ENCODE results near the gene CAMK1D.
A peak's percentile ranks its signal among the peaks of the same experiment; 100 is the strongest.

The CAMK1D gene

DNA sequence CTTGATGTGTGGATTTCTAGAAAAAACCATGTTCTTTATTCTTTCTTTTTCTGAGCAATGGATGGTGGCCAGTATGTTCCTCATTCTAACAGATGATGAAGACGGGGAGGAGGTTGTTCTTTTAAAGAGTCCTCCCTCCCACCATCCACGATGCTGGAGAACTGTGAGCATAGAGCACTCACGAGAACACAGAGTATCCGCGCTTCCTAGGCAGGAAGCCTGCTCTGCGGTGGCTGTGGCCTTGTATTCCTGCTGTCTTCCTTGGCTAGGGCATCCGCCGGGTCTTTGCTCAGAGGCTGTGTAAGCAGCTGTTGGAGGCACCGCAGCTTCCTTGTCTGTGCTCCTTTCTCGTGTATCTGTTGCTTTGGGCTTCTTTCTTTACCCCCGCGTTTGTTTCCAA is 437.9 kb downstream of the CAMK1D start:
- in situ Hi-C loops (cut with HindIII; ENCODE audit: low pct_ligation_motif_present, low pct_unique_long_range_greater_than_20kb, low sequenced_read_pairs) = no loop called here
- DNase-seq = no peak

DNA sequence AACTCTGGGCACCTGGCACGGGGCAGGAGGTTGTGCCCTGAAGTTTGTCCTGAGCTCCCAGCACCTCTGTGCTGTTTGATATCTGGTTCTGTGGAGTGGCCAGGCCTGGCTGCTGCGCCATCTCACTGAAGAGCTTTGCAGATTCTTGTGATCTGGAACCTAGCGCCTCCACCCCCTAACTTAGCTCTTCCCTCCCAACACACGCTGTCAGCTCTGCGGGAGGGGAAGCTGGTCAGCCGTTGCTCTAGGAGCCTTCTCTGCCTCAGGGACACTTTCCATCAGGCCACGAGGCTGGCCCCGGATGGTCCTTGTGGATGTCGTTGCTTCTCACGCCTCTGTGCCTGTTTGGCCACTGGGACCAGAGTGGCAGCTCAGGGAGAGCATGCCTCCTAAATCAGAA is 438.9 kb downstream of the CAMK1D start:
- in situ Hi-C loops (cut with HindIII; ENCODE audit: low pct_ligation_motif_present, low pct_unique_long_range_greater_than_20kb, low sequenced_read_pairs) = no loop called here
- no peak for DNase-seq

DNA sequence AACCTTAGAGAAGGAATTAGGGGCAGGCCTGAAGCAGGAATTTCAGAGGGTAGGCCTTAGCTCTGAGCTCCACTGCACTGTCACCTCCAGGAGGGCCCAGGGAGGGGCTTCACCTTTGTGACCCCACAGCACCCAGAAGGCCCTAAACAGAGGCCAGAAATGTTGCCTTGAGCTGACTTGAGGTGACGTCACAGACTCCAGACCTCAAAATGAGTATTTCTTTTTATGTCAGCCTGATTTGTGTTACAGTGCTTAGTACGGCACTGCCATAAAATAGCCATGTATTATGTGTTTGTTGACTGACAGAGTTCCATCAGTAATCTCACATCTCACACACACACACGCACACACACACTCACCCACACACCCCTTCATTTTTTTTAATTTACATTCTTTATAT is 440.9 kb downstream of the CAMK1D start:
- no peak for DNase-seq
- in situ Hi-C loops (cut with HindIII; ENCODE audit: low pct_ligation_motif_present, low pct_unique_long_range_greater_than_20kb, low sequenced_read_pairs) = no loop called here

DNA sequence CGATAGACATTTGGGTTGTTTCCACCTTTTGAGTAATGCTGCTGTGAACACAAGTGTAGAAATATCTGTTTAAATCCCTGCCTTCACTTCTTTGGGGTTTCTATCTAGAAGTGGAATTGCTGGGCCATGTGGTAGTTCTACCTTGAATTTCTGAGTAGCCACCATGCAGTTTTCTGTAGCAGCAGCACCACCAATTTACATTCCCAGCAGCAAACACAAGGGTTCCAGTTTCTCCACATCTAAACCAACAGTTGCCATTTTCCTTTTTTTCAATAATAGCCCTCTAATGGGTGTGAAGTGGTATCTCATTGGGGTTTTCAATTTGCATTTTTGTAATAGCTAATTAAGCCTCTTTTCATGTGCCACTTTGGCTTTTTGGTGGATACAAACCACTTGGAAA is 442.4 kb downstream of the CAMK1D start:
- in situ Hi-C loops (cut with HindIII; ENCODE audit: low pct_ligation_motif_present, low pct_unique_long_range_greater_than_20kb, low sequenced_read_pairs) = no loop called here
- no peak for DNase-seq

DNA sequence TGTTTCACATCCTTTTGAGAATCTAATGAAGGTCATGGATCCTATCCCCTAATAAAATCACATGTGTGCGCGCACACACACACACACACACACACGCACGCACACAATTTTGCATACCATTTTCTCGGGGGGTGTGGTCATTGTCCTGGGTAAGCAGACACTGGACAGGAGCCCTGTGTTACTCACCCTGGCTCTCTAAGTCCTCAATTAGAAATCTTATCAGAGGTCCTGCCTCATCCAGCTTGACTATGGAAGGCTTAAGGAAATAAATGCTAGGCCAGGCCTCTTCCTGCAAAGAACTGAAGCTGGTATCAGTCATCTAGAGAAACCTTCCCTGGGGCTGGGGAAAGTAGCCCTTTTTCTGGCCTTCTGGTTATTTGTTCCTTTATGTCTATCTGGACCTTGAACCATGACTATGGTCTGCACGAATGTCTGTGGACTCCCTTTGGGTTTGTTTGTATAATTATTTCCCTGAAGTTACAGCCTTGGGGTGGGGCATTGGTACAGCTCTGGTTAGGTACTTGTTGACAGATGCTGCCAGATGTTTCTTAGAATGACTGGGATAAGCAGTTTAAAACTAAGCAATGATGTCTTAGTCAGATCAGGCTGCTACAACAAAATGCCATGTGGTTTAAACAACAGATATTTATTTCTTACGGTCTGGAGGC is 443.7 kb downstream of the CAMK1D start:
- in situ Hi-C loops (cut with HindIII; ENCODE audit: low pct_ligation_motif_present, low pct_unique_long_range_greater_than_20kb, low sequenced_read_pairs) = no loop called here
- DNase-seq = no peak

DNA sequence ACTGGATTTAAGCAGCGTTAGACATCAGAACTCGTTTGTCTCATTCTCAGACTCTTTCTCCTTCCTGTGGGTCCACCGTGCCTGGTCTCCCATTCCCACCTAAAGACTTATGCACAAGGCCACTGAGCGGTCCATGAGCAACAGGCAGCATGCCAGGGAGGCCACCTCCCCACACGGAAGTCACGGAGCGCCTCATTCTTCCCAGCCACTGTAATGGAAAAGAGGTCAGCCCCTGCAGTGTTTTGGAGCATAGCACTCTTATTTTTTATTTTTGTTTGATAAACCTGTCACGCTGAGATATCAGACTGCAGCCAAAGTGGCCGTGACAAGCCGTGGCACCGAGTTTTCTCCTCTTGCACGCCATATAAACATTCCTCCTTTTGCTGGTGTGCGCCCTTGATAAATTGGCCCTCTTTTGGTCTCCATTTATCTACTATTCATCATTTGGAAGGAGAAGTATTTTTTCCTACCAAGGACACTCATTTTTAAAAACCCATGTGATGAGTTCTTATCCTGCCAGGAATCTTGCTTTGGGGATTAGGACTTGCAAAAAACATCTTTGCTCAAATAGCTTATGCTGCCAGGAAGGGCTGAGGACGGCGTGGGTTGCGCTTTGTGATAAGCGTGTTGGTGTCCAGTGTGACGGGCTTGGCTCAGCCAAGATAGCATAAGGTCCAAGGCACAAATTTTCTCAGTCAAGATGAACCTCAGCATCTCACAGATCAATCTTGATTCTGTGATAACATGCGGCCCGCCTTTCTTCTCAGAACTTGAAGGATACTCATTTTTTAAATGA is 446.2 kb downstream of the CAMK1D start:
- DNase-seq = no peak
- in situ Hi-C loops (cut with HindIII; ENCODE audit: low pct_ligation_motif_present, low pct_unique_long_range_greater_than_20kb, low sequenced_read_pairs) = no loop called here

DNA sequence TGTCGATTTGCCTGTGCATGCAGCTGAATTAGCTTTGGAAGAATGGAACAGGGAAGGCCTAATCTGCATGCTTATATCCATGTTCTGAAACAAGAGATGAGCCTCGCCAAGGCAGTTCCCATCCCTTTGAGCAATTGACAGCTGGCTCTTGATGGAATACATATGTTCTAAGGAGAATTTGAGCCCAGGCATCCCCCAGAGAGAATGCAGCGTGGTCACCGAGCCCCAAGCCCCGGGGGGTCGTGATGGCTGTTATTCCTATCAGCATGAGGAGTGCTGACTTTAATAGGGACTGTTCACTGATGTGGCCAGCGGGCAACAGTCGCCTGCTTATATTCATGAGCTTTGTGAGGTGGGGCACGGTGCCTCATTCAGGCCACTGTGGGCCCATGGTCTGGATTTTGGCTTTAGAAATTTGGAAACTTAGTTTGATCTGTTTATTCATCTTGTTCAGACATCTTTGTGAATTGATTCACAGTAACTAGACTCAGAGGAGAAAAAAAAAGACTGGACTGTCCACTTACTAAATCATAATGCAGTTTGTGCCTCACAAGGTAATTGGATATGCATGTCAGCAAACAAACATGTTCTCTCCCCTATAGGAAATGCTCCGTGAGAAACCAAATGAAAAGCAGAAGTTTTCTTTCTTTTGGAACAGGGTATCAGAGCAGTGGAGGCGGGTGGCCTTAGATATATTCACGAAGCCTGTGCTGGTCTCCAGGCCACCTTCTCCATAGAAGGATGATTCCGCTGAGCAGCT is 447.2 kb downstream of the CAMK1D start:
- in situ Hi-C loops (cut with HindIII; ENCODE audit: low pct_ligation_motif_present, low pct_unique_long_range_greater_than_20kb, low sequenced_read_pairs) = no loop called here
- no peak for DNase-seq

DNA sequence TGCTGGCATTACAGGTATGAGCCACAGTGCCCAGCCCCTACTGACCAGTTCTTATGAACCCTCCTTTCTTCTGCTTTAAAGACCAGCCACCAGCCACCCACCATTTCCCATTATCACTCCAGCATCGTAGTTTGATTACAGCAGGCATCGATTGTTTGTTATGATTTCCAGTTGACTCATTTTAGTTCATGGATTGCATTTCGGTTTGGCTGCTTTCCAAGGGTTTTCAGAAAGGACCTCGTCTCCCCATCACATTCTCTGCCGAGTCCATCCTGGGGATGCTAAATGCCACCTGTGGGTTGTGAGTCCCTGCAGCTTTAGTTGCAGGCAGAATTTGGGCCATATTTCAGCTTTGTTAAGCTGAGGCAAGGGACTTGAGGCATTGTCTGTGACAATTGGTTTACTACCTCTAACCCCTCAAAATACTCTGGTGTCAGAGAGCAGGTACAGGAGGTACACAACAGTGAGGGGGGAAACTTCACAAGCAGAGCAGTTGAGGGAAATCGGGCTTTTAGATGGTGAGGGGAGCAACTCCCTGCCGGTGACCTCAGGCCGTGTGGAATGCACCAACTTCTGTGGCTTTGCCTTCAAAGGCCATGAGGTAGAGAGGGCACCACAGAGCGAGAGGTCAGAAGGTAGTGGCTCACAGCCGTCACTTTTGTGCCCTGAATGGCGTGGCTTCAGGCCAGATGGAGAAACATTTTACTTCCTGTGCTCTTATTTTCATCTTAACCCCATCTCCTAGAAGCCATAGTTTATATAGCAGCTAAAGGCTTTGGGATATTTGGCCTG is 448.3 kb downstream of the CAMK1D start:
- in situ Hi-C loops (cut with HindIII; ENCODE audit: low pct_ligation_motif_present, low pct_unique_long_range_greater_than_20kb, low sequenced_read_pairs) = no loop called here
- DNase-seq = no peak

DNA sequence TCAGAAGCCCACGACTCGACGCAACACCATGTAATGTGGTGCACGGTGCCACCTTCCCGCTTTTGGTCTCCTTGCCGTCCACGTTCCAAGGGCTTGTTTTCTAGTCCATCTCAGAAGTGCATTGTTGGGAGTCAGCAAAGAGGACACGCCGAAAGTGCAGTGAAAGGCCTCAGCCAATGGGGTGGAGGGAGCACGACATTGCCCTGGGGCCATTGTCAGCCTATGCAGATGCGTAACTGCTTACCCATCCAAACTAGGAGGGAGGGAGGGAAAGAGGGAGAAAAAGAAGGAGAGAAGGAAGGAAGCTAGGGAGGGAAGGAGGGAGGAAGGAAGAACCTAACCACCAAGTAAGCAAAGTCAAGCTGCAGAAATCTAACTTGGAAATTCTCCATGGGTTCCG is 449.8 kb downstream of the CAMK1D start:
- no peak for DNase-seq
- in situ Hi-C loops (cut with HindIII; ENCODE audit: low pct_ligation_motif_present, low pct_unique_long_range_greater_than_20kb, low sequenced_read_pairs) = no loop called here

DNA sequence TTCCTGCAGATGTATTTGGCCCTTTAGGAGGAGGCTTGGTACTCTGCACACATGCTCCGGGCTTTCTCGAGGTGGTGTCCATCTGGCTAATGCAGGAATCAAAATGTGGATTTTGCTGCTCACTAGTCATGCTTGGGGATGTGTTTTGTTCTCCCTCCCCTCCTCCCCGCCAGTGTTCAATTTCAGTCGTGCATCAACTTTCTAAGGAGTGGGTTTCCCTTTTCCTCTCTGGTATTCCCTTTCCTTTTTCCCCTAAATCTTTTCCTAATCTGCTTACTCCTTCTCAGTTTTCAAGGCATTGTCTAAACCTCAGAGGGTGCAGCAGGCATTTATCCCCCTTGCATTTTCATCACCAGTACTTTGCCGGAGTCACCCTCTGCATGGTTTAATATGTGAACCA is 450.4 kb downstream of the CAMK1D start:
- in situ Hi-C loops (cut with HindIII; ENCODE audit: low pct_ligation_motif_present, low pct_unique_long_range_greater_than_20kb, low sequenced_read_pairs) = no loop called here
- no peak for DNase-seq

DNA sequence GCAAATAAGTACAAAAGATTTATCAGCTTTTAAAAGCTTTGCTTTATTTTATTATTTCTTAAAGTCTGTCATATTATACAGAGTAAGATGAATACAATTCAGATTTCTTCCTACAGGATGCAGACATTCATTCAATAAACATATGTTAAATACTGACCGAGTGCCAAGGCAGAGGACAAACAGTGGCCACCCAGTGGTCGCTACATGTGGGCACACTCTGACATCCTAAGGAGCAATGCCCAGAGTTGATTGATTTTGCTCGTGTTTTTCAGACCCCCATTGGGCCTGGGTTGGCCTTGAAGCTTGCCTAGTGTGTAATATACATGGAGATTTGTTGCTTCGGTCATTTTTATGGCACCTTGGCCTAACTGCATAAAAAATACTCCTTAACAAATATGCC is 451.0 kb downstream of the CAMK1D start:
- in situ Hi-C loops (cut with HindIII; ENCODE audit: low pct_ligation_motif_present, low pct_unique_long_range_greater_than_20kb, low sequenced_read_pairs) = no loop called here

DNA sequence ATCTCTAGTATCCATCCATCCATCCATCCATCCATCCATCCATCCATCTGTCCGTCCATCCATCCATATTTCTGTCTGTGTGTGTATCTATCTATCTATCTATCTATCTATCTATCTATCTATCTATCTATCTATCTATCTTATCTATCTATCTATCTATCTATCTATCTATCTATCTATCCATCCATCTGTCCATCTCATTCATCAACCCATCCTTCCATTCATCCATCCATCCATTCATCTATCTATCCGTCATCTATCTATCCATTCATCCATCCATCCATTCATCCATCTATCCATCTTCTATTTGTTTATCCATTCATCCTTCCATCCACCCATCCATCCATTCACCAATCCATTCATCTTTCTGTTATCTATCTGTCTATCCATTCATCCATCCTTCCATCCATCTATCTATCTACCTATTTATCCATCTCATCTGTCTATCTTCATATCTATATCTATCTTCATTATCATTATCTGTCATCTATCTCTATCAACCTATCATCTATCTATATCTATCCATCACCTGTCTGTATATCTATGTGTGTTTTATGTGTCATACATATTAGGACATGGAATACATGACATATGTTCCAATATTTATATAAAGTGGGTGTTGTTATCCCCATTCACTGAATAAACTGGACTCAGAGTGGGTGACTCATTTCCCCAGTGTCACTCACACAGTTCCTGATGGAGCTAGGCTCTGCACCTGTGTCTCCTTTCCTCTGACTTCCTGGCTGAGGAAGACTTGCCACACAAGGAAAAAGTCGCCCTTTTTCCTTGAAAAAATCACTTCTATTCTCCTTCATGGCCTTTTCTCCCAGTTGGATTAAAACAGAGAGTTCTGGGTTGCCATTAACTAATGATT is 452.1 kb downstream of the CAMK1D start:
- DNase-seq = no peak
- in situ Hi-C loops (cut with HindIII; ENCODE audit: low pct_ligation_motif_present, low pct_unique_long_range_greater_than_20kb, low sequenced_read_pairs) = no loop called here

More for the DNA sequence above, 451.0 kb downstream of the CAMK1D start:
- DNase-seq = peak; percentile 5

DNA sequence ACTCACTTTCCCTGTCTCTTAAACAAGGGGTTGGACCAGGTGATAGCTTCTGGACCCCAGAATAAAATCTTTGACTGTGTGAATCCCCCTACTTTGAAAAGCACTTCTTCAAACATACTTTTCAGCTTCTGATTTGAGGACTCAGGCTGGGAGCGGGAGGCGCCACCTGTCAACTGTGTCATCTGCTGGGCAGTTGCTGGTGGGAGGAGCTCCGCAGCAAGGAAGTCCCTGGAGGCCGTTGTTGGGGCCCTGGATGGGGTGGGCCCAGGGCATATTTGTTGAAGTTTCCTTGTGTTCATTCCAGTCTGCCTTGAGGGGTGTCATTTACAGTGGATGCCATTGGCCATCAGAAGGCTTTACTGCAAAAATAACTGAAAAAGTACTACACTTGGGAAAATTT is 454.4 kb downstream of the CAMK1D start:
- no peak for DNase-seq

DNA sequence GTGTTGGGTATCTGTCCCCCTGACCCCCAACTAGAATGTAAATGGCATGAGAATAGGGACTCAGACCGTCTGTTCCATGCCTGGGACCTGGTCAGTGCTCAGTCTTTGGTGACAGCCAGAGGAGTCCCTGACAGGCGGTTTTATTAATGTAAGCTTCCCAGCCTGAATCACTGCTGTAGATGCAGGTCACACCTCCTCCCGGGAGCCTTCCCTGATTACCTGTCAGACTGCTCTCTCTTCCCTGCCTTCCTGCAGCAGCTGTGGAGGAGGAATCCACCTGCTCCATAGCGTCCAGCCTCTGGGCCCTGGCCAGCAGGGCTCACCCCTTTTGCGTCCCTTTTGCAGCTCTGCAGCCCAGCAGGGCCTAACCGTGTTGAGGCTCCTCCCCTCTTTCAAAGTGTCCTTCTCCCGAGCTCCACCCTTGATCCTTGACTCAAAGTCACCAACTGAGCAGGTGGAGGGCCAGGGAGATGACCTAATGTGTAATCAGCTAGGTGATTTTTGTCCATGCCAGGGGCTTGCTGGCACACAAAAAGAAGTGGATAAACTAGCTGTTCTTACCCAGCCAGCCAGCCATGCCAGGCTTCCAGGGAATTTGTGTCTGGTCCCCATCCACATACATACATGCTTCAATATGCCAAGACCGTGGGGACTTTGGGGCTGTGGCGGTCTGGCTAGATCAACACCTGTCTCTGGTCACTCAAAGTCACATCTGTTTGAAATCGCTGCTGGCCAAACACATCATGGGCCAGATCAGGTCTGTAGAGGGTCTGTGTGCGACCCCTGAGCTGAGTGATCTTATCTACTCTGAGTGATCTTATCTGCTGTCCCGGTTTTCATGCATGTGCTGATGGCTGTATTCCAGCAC is 457.1 kb downstream of the CAMK1D start:
- DNase-seq = no peak
- in situ Hi-C loops (cut with HindIII; ENCODE audit: low pct_ligation_motif_present, low pct_unique_long_range_greater_than_20kb, low sequenced_read_pairs) = no loop called here

More for the DNA sequence above, 454.4 kb downstream of the CAMK1D start:
- in situ Hi-C loops (cut with HindIII; ENCODE audit: low pct_ligation_motif_present, low pct_unique_long_range_greater_than_20kb, low sequenced_read_pairs) = no loop called here

DNA sequence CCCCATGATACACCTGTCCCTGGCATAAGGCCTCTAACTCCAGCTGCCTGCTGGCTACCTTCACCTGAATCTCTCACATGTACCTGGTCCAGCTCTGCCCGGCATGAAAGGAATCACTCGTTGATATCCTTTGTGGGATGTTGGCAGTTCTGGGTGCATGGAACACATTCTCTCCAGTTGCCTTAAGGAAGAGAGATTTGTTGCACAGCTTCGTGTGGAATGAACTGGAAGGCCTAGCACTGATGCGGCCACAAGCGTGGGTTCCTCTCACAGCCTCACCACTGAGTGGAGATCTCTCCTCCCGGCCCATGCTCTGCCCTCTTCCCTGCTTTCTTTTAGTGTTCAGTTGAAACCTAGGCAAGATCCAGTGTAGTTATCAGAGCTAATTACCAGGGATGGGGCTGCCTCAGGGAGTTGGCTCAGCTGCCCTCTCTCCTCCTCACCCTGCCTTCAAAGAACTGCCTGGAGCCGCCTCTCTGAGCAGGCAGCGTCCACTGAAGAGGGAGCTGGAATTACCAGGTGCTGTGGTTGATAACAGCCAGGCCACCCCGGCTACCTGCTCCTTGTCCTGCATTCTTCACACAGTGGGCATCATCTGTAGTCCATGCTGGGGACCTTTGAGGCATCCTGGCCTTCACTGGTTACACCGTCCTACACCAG is 457.9 kb downstream of the CAMK1D start:
- in situ Hi-C loops (cut with HindIII; ENCODE audit: low pct_ligation_motif_present, low pct_unique_long_range_greater_than_20kb, low sequenced_read_pairs) = no loop called here
- DNase-seq = no peak

DNA sequence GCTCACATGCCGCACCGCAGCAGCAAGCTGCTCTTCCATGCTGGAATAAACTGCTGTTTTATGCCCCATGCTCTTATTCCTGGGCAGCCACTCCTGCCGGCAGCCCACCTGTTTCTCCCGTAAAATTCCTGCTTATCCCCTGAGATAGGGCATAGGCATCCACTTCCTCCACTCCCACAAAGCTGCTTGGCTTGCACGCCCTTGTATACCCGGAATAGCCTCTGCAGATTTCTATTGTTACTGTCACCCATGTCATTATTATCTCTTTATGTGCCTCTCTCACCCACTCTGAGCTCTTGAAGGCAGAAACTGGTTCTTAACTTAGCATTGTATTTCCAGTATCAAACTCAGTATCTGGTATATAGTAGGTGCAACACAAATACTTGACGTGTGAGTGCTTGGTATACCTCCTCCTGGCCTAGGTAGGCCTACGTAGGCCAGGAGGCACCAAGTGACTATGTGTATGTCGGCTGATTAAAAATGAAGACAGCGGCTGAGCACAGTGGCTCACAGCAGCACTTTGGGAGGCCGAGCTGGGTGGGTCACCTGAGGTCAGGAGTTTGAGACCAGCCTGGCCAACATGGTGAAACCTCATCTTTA is 458.8 kb downstream of the CAMK1D start:
- in situ Hi-C loops (cut with HindIII; ENCODE audit: low pct_ligation_motif_present, low pct_unique_long_range_greater_than_20kb, low sequenced_read_pairs) = no loop called here
- DNase-seq = no peak
